Measurements from ENCODE around the gene ANO7. TPM values are rescaled to one million over a fixed set of nuclear protein-coding genes. Genes with fewer than 3 reads are reported as not detected.

Gene ANO7
- total and polyA plus RNA-seq, 2 of the 13 experiments (the other 11 are each of a cell fraction or from before 2014, with no cell fraction given) = 4.1 to 4.9 TPM

GRCh38 chr2:241149925-241150659 lies 38.4 kb upstream of the ANO7 start, which contains the start of gene PPP1R7 (continued):
- TF ChIP-seq TRIM22 (IDR thresholded peaks at IDR 0.05) (no peak), TBP (CRISPR knock-in tag; IDR thresholded peaks at IDR 0.05) (no peak), ZFP36L1 (CRISPR knock-in tag; IDR thresholded peaks at IDR 0.05) (0 out of 2 replicates have a peak, but pooled peaks have one; percentile 39), ZNF792 (CRISPR knock-in tag; IDR thresholded peaks at IDR 0.05) (no peak), EHMT2 (IDR thresholded peaks at IDR 0.05; ENCODE audit: borderline replicate concordance, low read depth, low read length) (no peak), ZBTB49 (CRISPR knock-in tag; IDR thresholded peaks at IDR 0.05; ENCODE audit: borderline replicate concordance) (no peak), FOXO1 (CRISPR knock-in tag; IDR thresholded peaks at IDR 0.05) (peak; percentile 5), GABPB1 (CRISPR knock-in tag; IDR thresholded peaks at IDR 0.05) (peak; percentile 90), ZNF256 (CRISPR knock-in tag; conservative IDR thresholded peaks at IDR 0.05) (no peak), SMC3 (IDR thresholded peaks at IDR 0.05; ENCODE audit: low read length) (no peak), POLR2G (IDR thresholded peaks at IDR 0.05; ENCODE audit: low read depth, low read length) (peak; percentile 92), SPEN (CRISPR knock-in tag; IDR thresholded peaks at IDR 0.05; ENCODE audit: low read depth) (peak; percentile 62), ETV5 (CRISPR knock-in tag; IDR thresholded peaks at IDR 0.05; ENCODE audit: borderline replicate concordance) (peak; percentile 67), SIN3B (IDR thresholded peaks at IDR 0.05; ENCODE audit: low read length) (peak; percentile 83), SP5 (CRISPR knock-in tag; IDR thresholded peaks at IDR 0.05; ENCODE audit: borderline replicate concordance, low read depth) (0 out of 2 replicates have a peak, but pooled peaks have one; percentile 8)
- TF ChIP-seq, protein P1, sequence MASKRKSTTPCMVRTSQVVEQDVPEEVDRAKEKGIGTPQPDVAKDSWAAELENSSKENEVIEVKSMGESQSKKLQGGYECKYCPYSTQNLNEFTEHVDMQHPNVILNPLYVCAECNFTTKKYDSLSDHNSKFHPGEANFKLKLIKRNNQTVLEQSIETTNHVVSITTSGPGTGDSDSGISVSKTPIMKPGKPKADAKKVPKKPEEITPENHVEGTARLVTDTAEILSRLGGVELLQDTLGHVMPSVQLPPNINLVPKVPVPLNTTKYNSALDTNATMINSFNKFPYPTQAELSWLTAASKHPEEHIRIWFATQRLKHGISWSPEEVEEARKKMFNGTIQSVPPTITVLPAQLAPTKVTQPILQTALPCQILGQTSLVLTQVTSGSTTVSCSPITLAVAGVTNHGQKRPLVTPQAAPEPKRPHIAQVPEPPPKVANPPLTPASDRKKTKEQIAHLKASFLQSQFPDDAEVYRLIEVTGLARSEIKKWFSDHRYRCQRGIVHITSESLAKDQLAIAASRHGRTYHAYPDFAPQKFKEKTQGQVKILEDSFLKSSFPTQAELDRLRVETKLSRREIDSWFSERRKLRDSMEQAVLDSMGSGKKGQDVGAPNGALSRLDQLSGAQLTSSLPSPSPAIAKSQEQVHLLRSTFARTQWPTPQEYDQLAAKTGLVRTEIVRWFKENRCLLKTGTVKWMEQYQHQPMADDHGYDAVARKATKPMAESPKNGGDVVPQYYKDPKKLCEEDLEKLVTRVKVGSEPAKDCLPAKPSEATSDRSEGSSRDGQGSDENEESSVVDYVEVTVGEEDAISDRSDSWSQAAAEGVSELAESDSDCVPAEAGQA (IDR thresholded peaks at IDR 0.05; ENCODE audit: low read depth) = peak; percentile 75
- TF ChIP-seq, protein P1 (CRISPR knock-in tag; IDR thresholded peaks at IDR 0.05; ENCODE audit: borderline replicate concordance) = 0 out of 2 replicates have a peak, but pooled peaks have one; percentile 50
